Measurements from ENCODE around the gene TDP1. TPM values are rescaled to one million over a fixed set of nuclear protein-coding genes. Genes with fewer than 3 reads are reported as not detected.

Gene TDP1
- total and polyA plus RNA-seq, 2 of the 13 experiments (the other 11 are each of a cell fraction or from before 2014, with no cell fraction given) = 16.4 to 31.2 TPM

GRCh38 chr14:90019824-90020523 is 64.2 kb downstream of the TDP1 start:
- Histone ChIP-seq H3K4me2 (ENCODE audit: low read depth, low read length) (no peak overlapping the region), H3K79me2 (ENCODE audit: insufficient read depth, low read length) (no peaks in the 10 kb centered on the region), H4K20me1 (ENCODE audit: insufficient read depth, low read length) (no peaks in the 10 kb centered on the region), H3K4me1 (ENCODE audit: insufficient read depth, low read length) (no peaks in the 10 kb centered on the region), H3K9ac (ENCODE audit: insufficient read depth, low read depth, low read length) (no peak overlapping the region), H3K4me3 (replicated peaks in 1 of 3; ENCODE audit: insufficient read depth in 1 of 3, low read depth in 2 of 3, low read length in 3 of 3) (no peak overlapping the region), H3K27ac (ENCODE audit: extremely low read length, insufficient read depth, low read length) (no peak overlapping the region), H2AFZ (ENCODE audit: low read length) (no peak overlapping the region), H3K9me3 (ENCODE audit: low read length) (no peaks in the 10 kb centered on the region), H3K27me3 (ENCODE audit: control insufficient read depth in 1 of 2, insufficient read depth in 2 of 2, low read length in 2 of 2) (no peaks in the 10 kb centered on the region), H3K36me3 (replicated peaks in 1 of 2; ENCODE audit: control insufficient read depth in 1 of 2, insufficient read depth in 2 of 2, low read length in 2 of 2) (peaks cover 10 to 35% of the 10 kb centered on the region in 2 experiments; a peak in 4 of 5 replicates)
- no peak for FAIRE-seq
- ATAC-seq = no peak
- 95% methylated on average over 11 of the region's 11 CpGs for WGBS (ENCODE audit: low lambda C conversion rate)
- in situ Hi-C loops (cut with HindIII; ENCODE audit: extremely low pct_ligation_motif_present, low pct_unique_long_range_greater_than_20kb) = no loop called here
- ChIA-PET POLR2A (no interaction called here), CTCF (ENCODE audit: low intra/inter-chr PET ratio, low total read pairs) (no interaction called here)
- TF ChIP-seq E2F2 (CRISPR knock-in tag; IDR thresholded peaks at IDR 0.05; ENCODE audit: borderline replicate concordance) (no peak), ZNF343 (CRISPR knock-in tag; IDR thresholded peaks at IDR 0.05) (no peak), ZNF614 (CRISPR knock-in tag; IDR thresholded peaks at IDR 0.05; ENCODE audit: borderline replicate concordance) (no peak), ZNF256 (CRISPR knock-in tag; conservative IDR thresholded peaks at IDR 0.05) (no peak), ZNF350 (CRISPR knock-in tag; IDR thresholded peaks at IDR 0.05; ENCODE audit: borderline replicate concordance, low read depth) (no peak), THAP8 (CRISPR knock-in tag; IDR thresholded peaks at IDR 0.05; ENCODE audit: borderline replicate concordance) (no peak), ATF3 (CRISPR knock-in tag; IDR thresholded peaks at IDR 0.05) (no peak), ZNF879 (CRISPR knock-in tag; IDR thresholded peaks at IDR 0.05) (no peak), IKZF4 (CRISPR knock-in tag; IDR thresholded peaks at IDR 0.05; ENCODE audit: borderline replicate concordance, low read depth, not compliant biosample characterization) (no peak)
- BruUV-seq (replicated peaks) = no TSS peak
- DNase-seq (ENCODE audit: low spot score) = no peak
- intact Hi-C loops (cut with micrococcal nuclease; ENCODE audit: unreplicated experiment) = no loop called here

All from HepG2 (cell line).